SU-DHL-6 (cell line): ENCODE data around the gene HPCAL4.

ENCODE experiments used
- H2AFZ ChIP-seq: fragments of 200-600 bp; sonication (generic); 2 replicates; pipeline ENCODE4 v1.6.1; 2014; ENCODE audit warnings: low read depth, mild to moderate bottlenecking, moderate library complexity, mixed read lengths, antibody characterized with exemption, low read length; ENCODE audit not compliant: severe bottlenecking
- H3F3A ChIP-seq: fragments of 200-600 bp; shearing (Covaris generic); 2 replicates; pipeline ENCODE4 v1.6.0; 2016; ENCODE audit warnings: antibody characterized with exemption, mild to moderate bottlenecking; ENCODE audit not compliant: insufficient read depth
- H3K27ac ChIP-seq: fragments of 200-600 bp; sonication (generic); 2 replicates; pipeline ENCODE4 v1.5.1; 2016; ENCODE audit warnings: low read depth, mild to moderate bottlenecking, low read length, moderate library complexity, mixed read lengths
- H3K27me3 ChIP-seq: fragments of 200-600 bp; sonication (generic), shearing (Covaris generic); 2 replicates; pipeline ENCODE4 v1.6.0; 2014; ENCODE audit warnings: mild to moderate bottlenecking, low read length
- H3K36me3 ChIP-seq: fragments of 200-600 bp; sonication (generic); 2 replicates; pipeline ENCODE4 v1.6.1; 2014; ENCODE audit warnings: mild to moderate bottlenecking, low read length, mixed read lengths
- H3K4me2 ChIP-seq: fragments of 300-600, 200-600 bp; shearing (Covaris generic), sonication (generic); 2 replicates; pipeline ENCODE4 v1.6.0; 2014; ENCODE audit warnings: low read length, low read depth, mild to moderate bottlenecking; ENCODE audit not compliant: poor library complexity, severe bottlenecking
- H3K4me3 ChIP-seq: fragments of 200-600 bp; sonication (generic); 2 replicates; pipeline ENCODE4 v1.5.1; 2014; ENCODE audit warnings: antibody characterized with exemption, low read length, mild to moderate bottlenecking, mixed read lengths; ENCODE audit not compliant: insufficient read depth, poor library complexity, severe bottlenecking
- H3K79me2 ChIP-seq: fragments of 200-600 bp; sonication (generic); 2 replicates; pipeline ENCODE4 v1.6.1; 2014; ENCODE audit warnings: mild to moderate bottlenecking, low read length, moderate library complexity; ENCODE audit not compliant: insufficient read depth
- H3K9ac ChIP-seq: fragments of 200-600 bp; sonication (generic); 2 replicates; pipeline ENCODE4 v1.7.0; 2014; ENCODE audit warnings: mild to moderate bottlenecking, low read length
- H3K9me2 ChIP-seq: fragments of 200-600 bp; sonication (generic); replicated peaks from 2 replicates; pipeline ENCODE4 v1.6.1; 2014; ENCODE audit warnings: low read length; ENCODE audit not compliant: insufficient read depth
- H3K9me3 ChIP-seq: fragments of 200-600 bp; sonication (generic); 2 replicates; pipeline ENCODE4 v1.6.1; 2014; ENCODE audit warnings: low read length, mixed read lengths; ENCODE audit not compliant: insufficient read depth
- H4K20me1 ChIP-seq: fragments of 200-600 bp; sonication (generic); 2 replicates; pipeline ENCODE4 v1.6.1; 2014; ENCODE audit warnings: low read depth, mild to moderate bottlenecking, antibody characterized with exemption, low read length, moderate library complexity, mixed read lengths
- CTCF ChIP-seq: fragments of 200-600 bp; sonication (generic); IDR thresholded peaks from one replicate; pipeline ENCODE4 v1.5.1; 2017; ENCODE audit warnings: antibody characterized with exemption, mild to moderate bottlenecking, low read length, moderate library complexity; ENCODE audit not compliant: insufficient read depth, poor library complexity, severe bottlenecking
- EZH2phosphoT487 ChIP-seq: fragments of 200-600 bp; sonication (generic), shearing (Covaris generic); conservative IDR thresholded peaks from 2 replicates; pipeline ENCODE4 v1.6.1; 2018; ENCODE audit warnings: mild to moderate bottlenecking, antibody characterized with exemption, low read length, moderate library complexity, mixed read lengths

HPCAL4 gene

GRCh38 chr1:39642796-39643195 lies 48.4 kb downstream of the HPCAL4 start:
- Histone ChIP-seq H3K36me3 (no peaks in the 10 kb centered on the region), H2AFZ (no peak overlapping the region), H3K27me3 (no peaks in the 10 kb centered on the region), H3K9me3 (no peaks in the 10 kb centered on the region), H3K79me2 (no peaks in the 10 kb centered on the region), H3K9ac (no peak overlapping the region), H3K27ac (no peak overlapping the region), H4K20me1 (no peaks in the 10 kb centered on the region), H3K4me2 (no peak overlapping the region), H3K4me3 (no peak overlapping the region), H3K9me2 (no peaks in the 10 kb centered on the region), H3F3A (no peaks in the 10 kb centered on the region)
- TF ChIP-seq CTCF (no peak), EZH2phosphoT487 (no peak)

DNA sequence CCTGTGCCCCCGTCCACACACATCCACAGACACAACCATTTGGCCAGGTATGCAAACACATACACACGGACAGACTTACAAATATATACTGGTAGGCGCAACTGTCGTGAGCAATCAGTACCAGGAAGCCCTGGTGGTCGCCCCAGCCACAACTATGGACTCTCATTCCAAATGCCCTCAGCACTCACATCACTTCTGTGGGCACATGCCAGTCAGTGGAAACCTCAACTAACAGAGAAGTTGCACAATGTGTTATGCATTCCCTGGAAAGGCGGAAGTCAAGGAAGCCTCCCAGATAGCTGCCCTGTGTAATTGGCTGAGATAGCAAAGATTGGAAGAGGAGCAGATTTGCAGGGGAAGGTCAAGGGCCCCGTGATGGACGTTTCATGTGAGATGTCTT lies 50.4 kb downstream of the HPCAL4 start:
- no peak overlapping the region for H3K4me2 ChIP-seq
- H3K9ac ChIP-seq = no peak overlapping the region
- H3K27ac ChIP-seq = no peak overlapping the region
- H3K27me3 ChIP-seq = no peaks in the 10 kb centered on the region
- no peaks in the 10 kb centered on the region for H3K9me2 ChIP-seq
- H2AFZ ChIP-seq = no peak overlapping the region
- no peaks in the 10 kb centered on the region for H3F3A ChIP-seq
- H3K36me3 ChIP-seq = no peaks in the 10 kb centered on the region
- no peaks in the 10 kb centered on the region for H3K9me3 ChIP-seq
- no peaks in the 10 kb centered on the region for H3K79me2 ChIP-seq
- no peak overlapping the region for H3K4me3 ChIP-seq
- TF ChIP-seq EZH2phosphoT487 = no peak
- no peak for TF ChIP-seq CTCF
- no peaks in the 10 kb centered on the region for H4K20me1 ChIP-seq

GRCh38 chr1:39639305-39640130 lies 51.7 kb downstream of the HPCAL4 start, which contains the start of gene HEYL:
HEYL (minus strand) TSS chr1:39639643; CDS start chr1:39639625, 18 bp downstream.
- Histone ChIP-seq H3K79me2 (no peaks in the 10 kb centered on the region), H3K27me3 (no peaks in the 10 kb centered on the region), H2AFZ (no peak within 1 kb of the TSS), H3K36me3 (no peaks in the 10 kb centered on the region), H3F3A (no peaks in the 10 kb centered on the region), H3K9ac (no peak within 1 kb of the TSS), H4K20me1 (no peaks in the 10 kb centered on the region), H3K27ac (no peak within 1 kb of the TSS), H3K9me2 (no peaks in the 10 kb centered on the region), H3K9me3 (no peaks in the 10 kb centered on the region), H3K4me3 (no peak within 1 kb of the TSS), H3K4me2 (no peak within 1 kb of the TSS)
- TF ChIP-seq CTCF (no peak), EZH2phosphoT487 (no peak)
